Measurements from ENCODE around the gene ESAM.

The ESAM gene

DNA sequence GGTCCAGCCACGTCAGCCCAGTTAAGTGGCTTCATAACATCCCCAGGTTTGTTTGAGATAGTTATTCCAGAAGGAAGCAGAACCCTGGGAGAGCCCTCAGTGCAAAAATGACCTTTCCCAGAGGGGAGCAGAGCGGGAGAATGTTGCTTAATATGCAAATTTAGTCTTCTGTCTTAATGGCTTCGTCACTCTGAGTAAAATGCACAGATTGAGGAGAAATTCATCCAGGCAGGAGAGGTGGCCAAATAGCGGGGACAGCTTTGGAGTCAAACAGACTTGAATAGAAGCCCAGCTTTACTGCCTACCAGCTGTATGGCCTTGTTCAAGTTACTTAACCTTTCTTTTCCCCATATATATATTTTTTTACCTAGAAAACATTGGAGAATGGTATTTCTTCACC lies 34.6 kb downstream of the ESAM start:
- DNase-seq: no peak

- no peak for DNase-seq
Measured at GRCh38 chr11:124725719-124726105, 36.4 kb downstream of the ESAM start.

DNA sequence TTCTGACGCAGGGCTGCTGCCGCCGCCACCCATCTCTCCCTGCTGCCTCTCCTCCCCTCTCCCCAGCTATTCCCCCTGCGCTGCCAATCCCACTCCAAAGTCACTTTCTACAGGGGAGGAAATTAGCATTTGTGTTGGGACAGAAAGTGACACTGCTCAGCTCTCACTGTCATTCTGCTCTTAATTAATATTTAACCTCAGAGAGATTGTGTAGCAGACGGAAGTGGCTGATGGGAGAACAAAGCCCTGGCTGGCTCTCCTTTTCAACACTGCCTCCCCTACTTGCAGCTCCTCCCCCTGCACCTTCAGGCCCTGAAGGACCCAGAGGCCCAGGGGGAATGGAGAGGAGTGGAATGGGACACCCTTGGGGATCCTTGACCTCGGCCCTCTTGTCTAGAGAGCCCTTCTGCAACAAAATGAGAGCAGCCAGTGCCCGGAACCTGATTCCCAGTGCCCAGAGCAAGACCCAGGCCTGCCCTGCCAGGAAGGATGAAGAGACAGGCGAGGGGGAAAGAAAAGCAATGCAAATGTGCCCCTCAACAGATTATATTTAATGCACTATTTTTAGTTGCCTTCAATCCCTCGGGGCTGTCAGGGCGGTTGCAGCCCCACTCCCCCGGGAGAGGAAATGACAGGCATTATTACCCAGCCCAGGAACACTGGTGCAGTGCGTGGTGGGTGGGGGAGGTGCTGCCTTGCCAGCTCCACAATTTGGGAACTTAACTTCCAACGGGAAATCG lies 36.9 kb downstream of the ESAM start:
- DNase-seq: no peak

- DNase-seq: no peak
Measured at GRCh38 chr11:124722176-124722575, 39.9 kb downstream of the ESAM start.

- no peak for DNase-seq
Measured at GRCh38 chr11:124719534-124719933, 42.6 kb downstream of the ESAM start.

GRCh38 chr11:124718801-124719200 lies 43.3 kb downstream of the ESAM start:
- DNase-seq: no peak

DNA sequence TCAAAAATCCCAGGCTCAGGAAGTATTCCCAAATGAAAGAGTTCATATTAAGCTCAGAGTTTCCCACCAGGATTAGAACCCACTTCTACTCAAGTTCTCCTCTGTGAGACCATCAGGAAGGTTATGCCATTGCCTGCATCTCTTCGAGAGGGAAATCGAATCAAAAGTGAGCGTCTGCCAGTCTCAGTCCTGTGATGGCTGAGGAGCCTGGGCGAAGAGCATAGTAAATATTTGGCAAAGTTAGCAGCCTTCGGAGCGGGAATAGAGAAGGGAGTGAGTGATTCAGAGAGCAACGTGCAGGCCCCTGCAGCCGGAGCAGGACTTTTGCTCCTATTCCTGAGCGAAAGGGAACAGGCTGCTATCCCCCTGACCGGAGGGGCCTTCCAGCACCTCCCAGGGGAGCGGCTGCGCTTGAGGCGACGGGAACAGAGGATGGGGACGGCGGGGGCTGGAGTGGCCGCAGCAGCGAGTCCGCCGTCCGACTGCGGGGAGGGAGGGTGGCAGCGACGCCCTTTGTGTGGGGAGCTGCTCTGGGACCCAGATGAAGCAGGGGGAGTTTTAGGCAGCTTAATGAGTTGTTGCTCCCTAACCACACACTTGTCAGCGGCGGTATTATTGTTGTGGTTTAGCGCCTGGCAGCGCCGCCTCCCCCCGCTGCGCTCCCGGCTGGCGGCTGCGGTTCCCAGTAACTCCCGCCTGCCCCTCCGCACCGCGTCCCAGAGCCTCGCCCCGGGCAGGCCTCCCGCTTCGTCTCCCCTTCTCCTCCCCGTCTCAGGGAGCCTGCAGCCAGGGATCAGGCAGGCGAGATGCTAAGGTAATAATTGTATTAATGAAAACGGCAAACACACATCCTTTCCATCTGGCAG lies 44.1 kb downstream of the ESAM start:
- DNase-seq: no peak

GRCh38 chr11:124717421-124717785 lies 44.7 kb downstream of the ESAM start:
- no peak for DNase-seq

DNA sequence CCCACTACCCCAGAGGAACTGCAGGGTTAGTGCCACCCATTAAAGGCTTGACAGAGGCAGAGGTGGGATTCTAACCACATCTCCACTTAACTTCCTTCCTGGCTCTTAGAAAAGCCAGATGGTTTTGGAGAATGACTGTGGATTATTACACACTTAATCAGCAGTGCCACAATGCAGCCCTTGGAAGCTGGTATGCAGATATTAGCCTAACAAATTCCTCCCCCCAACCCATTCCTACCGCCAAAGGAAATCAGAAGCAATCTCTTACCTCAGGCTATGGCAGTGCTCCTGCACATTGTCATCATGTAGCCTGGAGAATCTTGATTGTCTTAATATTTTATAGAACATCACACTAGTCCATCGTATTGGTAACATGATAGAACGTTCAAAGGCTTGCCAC lies 45.5 kb downstream of the ESAM start:
- DNase-seq: no peak

GRCh38 chr11:124712392-124712791 lies 49.7 kb downstream of the ESAM start:
- no peak for DNase-seq

GRCh38 chr11:124707829-124708228 lies 54.3 kb downstream of the ESAM start:
- DNase-seq: no peak

Data from DMS 273 treated with DMSO at 0.1 percent for 48 hours (cell line).